DMS79 (cell line): Measurements from ENCODE around the gene LINC00305.

Source experiments
- DNase-seq: peaks from one replicate; lab custom pipeline; 2025; lab: John Stamatoyannopoulos, UW

Gene LINC00305

GRCh38 chr18:64148988-64149387 lies at the start of gene LINC00305:
Gene LINC00305 (minus strand): TSS chr18:64149088.
- no peak for DNase-seq

GRCh38 chr18:64191069-64191468 lies 42.2 kb upstream of the LINC00305 start:
- no peak for DNase-seq

- no peak for DNase-seq
These were observed 37.1 kb upstream of the LINC00305 start for GRCh38 chr18:64185987-64186386.

GRCh38 chr18:64183665-64184064 lies 34.8 kb upstream of the LINC00305 start:
- no peak for DNase-seq

GRCh38 chr18:64180617-64181016 lies 31.7 kb upstream of the LINC00305 start:
- DNase-seq = no peak

GRCh38 chr18:64180171-64180570 lies 31.3 kb upstream of the LINC00305 start:
- DNase-seq = no peak

- no peak for DNase-seq
These were observed 30.7 kb upstream of the LINC00305 start for GRCh38 chr18:64179556-64180080.

- DNase-seq = no peak
These were observed 30.0 kb upstream of the LINC00305 start for GRCh38 chr18:64178860-64179259.

GRCh38 chr18:64175432-64175831 lies 26.5 kb upstream of the LINC00305 start:
- DNase-seq = no peak

- no peak for DNase-seq
These were observed 22.7 kb upstream of the LINC00305 start for GRCh38 chr18:64171576-64171975.

GRCh38 chr18:64167408-64167925 lies 18.6 kb upstream of the LINC00305 start:
- DNase-seq = no peak

GRCh38 chr18:64165906-64166305 lies 17.0 kb upstream of the LINC00305 start:
- DNase-seq = no peak

- DNase-seq = no peak
These were observed 16.0 kb upstream of the LINC00305 start for GRCh38 chr18:64164883-64165282.

- no peak for DNase-seq
These were observed 1.1 kb upstream of the LINC00305 start for GRCh38 chr18:64149916-64150438.

- no peak for DNase-seq
These were observed 6.0 kb downstream of the LINC00305 start for GRCh38 chr18:64142904-64143303.

GRCh38 chr18:64137914-64138313 lies 11.0 kb downstream of the LINC00305 start:
- no peak for DNase-seq

GRCh38 chr18:64134044-64134747 lies 14.7 kb downstream of the LINC00305 start:
- no peak for DNase-seq

GRCh38 chr18:64132871-64133270 lies 16.0 kb downstream of the LINC00305 start:
- DNase-seq = no peak

GRCh38 chr18:64131314-64131713 lies 17.6 kb downstream of the LINC00305 start:
- no peak for DNase-seq

- DNase-seq = no peak
These were observed 21.7 kb downstream of the LINC00305 start for GRCh38 chr18:64127172-64127571.

- no peak for DNase-seq
These were observed 29.0 kb downstream of the LINC00305 start for GRCh38 chr18:64119916-64120315.

GRCh38 chr18:64118406-64118805 lies 30.5 kb downstream of the LINC00305 start:
- no peak for DNase-seq

- no peak for DNase-seq
These were observed 32.2 kb downstream of the LINC00305 start for GRCh38 chr18:64116571-64117175.
